ENCODE measurements around the gene LRRC74B.

DNA sequence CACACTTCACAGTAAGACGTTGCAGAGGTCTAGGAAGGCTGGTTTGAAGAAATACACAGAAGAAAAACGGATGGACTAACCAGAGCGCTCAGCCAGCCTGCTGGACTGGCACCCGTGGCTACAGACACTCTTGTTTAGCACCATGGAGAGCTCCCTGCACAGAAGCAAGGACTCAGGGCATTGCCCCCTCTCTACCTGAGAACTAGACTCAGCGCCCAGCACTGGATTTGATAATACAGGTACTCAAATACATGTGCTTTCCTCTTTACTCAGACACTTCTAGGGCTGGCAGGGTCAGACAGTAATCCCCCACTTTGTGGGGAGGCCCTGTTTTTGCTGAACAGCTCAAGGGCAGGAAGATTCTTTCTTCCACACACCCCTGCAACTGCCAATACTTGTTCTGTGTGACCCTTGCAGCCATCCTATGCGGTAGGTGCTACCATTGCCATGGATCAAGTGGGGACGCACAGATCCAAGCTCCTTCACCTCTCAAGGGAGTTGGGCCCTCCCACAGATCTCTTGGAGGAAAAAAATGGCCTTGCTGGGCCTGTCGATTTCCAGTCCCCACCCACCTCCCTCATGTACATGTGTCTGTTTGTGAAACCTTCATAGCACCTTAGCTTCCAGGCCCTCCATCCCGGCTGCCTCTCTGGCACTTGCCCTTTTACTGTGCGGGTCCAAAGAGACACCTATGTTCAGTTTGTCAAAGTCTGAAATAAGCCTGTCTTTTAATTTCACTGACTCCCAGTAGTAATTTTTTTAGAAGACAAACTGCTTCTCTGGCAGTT is 35.9 kb upstream of the LRRC74B start:
- no peak for TF ChIP-seq CTCF (IDR thresholded peaks at IDR 0.05; ENCODE audit: poor library complexity)
- TF ChIP-seq EZH2 (IDR thresholded peaks at IDR 0.05; ENCODE audit: borderline replicate concordance) = no peak

All from hepatocyte (in vitro differentiated cells).